Measurements from ENCODE around the gene LRIG1.

GRCh38 chr3:66467996-66468735 lies 32.7 kb downstream of the LRIG1 start:
- TF ChIP-seq EZH2 (IDR thresholded peaks at IDR 0.05; ENCODE audit: low read length, unreplicated experiment) (no peak), CTCF (conservative IDR thresholded peaks at IDR 0.05; ENCODE audit: low read depth, low read length) (no peak), EZH2phosphoT487 (IDR thresholded peaks at IDR 0.05; ENCODE audit: borderline replicate concordance, low read length) (no peak)

Data from PC-3 (cell line).